ENCODE data around the gene SNRPD2.
A peak's percentile ranks its signal among the peaks of the same experiment; 100 is the strongest.

Gene SNRPD2

DNA sequence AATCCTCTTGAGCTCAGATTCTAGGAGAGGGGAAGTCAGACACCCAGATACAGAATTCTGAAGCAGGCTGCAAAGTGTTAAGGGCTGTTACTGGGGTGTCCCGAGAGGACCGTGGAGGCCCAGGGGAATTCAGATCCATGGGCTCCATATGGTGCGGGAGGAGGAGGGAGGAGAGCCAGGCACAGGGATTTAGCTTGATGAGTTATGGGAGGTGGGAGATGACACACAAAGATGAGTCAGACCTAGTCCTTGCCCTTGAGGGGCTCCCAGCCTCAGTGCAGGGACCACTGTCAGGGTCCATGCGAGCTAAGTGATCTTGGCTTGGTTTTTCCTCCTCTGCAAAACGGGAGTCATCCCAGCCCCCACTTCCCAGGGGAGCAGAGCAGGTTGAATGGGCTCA lies 38.1 kb downstream of the SNRPD2 start:
- no peak for DNase-seq

DNA sequence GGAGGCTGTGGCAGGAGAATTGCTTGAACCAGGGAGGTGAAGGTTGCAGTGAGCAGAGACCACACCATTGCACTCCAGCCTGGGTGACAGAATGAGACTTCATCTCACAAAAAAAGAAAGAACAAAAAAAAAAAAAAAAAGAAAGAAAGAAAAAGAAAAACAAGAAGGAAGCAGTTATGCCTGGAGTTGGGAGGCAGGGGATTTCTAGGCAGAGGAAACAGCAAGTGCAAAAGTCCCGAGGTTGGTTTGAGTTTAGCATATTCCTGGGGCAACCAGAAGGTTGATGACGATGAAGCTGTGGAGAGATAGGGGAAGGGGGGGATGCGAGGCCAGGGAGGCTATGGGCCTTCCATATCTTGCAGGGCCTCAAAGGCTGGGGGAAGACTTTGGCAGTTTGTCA lies 41.0 kb downstream of the SNRPD2 start:
- no peak for DNase-seq

DNA sequence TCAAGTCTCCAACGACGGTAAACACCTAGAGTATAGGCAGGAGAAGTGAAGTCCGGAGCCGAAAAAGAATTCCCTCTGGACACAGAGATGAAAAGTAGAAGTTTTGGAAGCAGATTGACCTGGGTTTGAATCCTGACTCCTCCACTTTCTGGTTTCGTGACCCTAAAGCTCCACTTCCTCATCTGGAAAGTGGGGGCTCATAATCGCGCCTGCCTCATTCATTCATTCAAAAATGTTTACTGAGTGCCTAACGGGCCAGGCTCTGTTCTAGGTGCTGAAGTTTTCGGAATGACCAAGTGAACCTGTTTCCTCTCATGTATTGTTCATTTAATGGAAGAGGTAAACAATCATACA lies 45.4 kb downstream of the SNRPD2 start:
- DNase-seq: no peak

DNA sequence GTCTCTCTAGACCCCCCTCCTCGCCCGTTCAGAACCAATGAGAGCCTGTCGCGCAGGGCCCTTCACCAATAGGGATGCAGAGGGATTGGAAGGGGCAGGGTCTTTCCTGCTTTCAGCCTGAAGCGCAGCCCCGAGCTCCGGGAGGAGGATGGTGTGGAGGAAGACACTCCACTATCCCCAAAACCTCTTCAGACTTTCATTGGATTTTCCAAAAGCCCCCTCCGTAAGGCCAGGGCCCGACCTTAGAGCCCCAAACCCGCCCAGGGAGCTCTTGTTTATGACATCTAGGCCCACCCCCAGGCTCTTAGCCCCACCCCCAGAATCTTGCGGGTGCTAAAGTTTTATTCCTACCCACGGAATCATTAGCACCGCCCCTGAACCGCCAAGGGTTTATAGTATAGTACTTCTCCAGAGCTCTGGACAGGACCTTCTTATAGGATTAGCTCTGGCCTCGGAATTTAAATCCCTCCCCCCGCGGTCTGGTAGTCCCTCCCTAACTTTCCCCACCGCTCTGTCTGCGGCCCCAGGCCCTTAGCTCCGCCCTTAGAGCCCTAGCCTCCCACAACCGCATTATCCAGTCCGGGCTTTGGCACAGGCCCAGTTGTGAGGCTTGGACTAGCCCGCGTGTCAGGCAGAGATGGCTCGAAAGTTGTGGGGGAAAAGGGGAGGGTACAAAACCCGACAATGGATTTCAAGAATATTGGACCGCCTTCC lies 46.0 kb downstream of the SNRPD2 start:
- peak; percentile 36 for DNase-seq

DNA sequence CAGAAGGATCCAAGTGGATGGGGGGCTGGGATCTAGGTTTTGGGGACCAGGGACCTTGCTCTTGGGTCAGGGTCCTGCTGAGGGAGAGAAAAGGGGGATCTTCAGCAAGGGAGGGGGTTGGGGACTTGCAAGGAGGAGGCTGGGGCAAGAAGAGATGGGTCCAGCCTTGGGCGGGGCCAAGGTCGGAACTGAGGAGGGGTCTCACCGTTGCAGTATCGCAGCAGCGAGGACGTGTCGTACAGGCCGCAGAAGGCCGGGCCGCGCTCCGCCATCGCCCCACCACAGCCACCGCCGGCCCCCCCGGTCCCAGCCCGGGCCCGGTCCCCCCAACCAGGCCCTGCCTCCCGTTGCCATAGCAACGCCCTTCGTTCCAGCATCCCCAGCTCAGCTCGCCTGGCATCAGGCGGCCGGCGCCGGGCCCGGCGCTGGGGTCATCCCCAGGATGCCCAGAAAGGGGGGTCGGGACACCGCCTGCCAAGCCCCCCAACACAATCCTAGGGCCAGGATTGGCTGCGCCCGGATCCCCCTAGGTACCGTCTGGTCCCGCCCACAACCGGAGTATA lies 46.6 kb downstream of the SNRPD2 start:
- DNase-seq: no peak

DNA sequence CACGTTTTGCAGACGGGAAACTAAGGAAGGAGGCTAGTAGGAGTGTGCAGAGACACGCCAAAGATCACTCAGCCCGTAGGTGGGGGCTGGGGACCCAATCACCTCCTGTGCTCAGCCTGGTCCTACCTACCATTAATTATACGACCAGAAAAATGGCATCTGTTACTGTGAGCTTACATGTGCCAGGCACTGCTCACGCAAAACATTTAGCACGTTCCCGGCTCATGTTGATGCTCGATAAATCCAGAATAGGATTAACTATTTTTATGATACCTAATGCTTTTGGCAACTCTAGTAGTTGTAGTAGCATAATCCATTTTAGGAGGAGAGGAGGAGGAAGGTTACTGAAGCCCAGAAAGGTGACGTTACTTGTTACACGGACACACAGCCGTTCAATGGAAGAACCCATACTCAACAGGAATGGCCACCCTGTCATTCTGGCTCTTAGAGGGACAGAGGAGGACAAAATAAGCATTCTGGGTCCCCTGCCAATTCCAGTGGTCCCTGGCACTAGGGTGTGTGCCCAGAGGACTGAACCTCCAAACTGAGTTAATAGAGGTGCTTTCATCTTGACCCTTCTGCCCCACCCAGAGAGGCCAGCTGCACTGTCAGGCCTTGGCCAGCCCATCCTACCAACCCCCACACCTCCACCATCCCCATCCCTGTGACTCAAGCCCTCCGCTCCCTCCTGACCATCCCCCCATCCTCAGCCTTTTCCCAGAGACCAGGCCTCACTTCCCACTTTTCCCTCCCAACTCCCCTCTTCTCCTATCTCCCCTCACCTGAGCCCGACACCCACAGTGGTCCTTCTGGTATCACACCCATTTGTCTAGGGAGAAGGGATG lies 47.6 kb downstream of the SNRPD2 start:
- no peak for DNase-seq

DNA sequence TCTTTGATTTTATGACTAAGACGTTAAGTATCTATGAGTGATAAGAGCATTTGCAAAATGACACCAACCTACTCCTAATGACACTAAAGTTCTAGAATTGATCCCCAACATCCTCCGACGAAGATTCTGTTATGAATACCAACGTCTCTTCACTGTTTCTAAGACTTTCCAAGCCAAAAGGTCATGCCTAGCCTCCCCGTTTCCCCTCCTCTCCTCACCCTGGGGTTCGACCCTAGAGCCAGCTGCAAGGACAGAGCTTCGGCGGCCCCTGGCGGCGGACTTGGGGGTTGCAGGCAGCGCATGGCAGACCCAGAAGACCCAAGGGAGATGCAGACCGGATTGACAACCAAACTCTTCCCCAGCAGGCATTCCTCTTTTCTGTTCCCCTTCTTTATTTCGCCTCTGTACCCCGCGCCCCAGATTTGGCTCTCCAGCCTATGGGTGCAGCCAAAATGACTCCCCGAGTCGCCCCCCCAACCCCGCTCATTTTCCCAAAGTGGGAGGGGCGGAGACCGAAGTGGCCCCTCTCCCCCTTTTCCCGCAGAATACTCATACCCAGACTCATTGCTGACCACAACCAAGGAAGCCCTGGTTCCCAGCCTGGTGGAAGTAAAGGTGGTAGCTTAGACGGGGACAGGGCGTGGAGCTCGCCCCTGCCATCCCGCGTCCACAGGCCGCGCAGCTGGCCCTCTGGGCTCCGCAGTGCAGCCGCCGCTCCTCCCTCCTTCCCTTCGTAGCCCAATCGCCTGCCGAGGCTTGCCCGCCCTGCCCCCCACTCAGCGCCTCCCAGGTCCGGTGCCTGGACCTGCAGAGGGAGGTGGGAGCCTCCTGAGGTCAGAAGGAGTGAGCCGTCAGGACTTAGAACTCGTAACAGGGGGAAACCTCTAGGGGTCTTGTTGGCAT lies 48.5 kb downstream of the SNRPD2 start:
- DNase-seq: peak; percentile 57

DNA sequence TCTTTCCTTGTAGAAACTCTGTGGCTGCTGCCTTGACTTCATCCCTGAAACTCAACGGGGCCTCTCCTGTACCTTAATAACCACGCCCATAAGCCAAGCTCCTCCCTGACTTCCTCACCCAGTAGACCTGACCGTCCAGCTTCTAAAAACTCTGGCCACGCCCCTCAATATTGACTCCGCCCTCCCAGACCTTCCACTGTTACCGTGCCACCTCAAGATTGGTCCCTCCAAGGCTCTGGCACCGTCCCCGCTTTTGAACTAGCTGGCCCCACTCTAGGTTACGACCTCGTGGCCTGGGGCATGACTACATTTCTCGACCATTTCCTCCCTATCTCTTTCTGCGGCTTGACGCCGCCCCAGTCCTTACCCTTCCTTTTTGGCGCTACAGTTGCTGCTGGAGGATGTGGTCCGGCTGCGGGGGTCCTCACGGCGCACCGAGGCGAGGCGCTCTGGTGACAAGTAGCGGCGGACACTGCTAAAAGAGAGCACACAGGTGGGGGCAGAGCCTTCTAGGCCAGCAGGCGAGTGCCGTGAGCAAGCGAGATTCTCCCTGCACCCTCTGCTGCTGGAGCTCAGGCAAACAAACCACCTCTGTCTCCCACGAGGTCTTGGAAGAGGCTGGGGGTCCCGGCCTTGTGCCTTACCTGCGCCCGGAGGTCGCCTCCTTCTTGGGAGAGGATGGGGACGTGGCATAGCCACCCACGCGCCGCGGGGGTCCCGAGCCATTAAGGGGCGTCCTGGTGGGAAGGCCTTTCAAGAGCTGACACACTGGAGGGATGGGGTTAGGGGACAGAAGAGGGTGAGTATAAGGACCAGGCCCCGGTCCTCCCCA lies 50.3 kb downstream of the SNRPD2 start:
- peak; percentile 40 for DNase-seq

DNA sequence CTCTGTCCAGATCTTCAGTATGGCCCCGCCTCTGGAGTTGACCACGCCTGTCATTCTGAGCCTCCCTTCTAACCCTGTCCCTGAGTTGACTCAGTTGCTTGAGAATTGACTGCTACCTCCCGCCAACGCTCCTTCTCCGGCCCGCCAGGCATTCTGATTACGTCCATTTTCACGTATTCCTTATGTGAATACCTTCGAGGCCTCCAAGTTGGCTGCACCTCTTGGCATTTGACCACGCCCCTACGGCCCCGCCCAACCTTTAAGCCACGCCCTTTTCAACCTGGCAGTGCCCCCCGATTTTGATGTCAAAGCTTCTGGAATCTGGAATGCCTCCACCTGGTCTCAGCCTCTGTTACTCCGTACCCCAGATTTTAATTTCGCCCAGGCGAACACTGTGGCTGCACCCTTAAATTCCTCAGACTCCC lies 50.9 kb downstream of the SNRPD2 start:
- no peak for DNase-seq

DNA sequence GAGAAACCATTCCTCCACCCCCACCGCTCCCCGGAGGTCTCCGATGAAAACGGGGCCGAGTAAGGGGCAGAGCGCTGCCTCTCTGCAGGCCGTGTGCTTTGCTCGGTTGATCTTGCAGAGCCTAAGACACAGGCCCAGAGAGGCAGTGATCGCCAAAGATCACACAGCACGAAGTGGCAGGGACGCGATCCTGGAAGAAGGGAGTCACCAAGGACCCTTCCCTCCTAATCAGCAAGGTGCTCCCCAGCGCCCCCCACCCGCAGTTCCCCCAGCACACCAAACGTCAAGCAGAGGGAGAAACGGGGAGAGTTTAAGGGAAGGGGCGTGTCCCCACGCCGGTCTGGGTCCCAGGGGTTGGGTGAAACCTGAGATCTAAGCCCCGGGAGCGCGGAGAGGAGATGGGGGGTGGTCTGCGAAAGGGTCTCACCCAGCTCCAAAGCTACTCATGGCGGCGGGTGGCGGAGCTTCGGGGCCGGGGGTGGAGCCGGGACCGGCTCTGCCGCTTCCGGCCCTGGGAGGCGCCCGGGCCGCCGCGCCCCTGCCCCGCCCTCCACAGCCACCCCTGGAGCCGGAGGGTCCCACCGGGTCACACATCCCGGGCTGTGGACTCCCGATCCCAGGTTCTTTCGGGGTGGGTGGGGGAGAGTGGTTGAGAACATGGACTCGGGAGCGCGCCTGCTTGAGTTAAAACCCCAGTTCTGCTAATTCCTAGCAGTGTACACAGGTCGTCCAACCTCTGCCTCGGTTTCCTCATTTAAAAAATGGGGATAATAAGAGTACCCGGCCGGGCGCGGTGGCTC lies 52.6 kb downstream of the SNRPD2 start, which contains the start of gene EML2:
TSS of gene EML2 (minus strand) at position 468 of the 800 bp plus-strand sequence. CDS start at position 447, 21 bp downstream.
- DNase-seq: no peak

DNA sequence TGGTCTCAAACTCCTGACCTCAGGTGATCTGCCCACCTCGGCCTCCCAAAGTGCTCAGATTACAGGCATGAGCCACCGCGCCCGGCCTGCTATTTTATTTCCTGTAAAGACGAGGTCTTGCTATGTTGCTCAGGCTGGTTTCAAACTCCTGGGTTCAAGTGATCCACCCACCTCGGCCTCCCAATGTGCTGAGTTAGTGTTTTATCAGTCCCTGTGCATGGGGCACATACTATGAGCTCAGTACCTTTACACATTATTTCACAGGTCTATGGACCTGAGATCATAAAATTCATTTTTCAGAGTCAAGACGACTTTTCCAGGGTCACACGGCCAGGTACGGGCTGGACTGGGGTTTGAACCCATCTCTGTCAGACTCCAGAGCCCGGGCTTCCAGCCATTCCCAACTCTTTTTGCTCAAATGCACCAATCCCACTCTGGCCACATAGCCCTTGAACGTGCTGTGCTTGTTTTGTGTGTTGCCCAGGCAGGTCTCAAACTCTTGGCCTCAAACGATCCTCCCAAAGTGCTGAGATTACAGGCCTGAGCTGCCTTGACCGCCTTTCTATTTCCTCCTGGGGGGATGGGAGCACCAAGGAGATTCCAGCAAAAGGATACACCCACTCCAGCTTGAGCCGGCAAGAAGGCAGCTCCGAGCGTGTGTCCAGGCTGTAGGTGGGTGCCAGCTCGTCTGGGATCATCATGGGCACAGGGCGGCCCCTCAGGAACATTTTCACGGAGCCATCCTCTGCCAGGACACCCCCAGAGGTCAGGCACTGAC lies 53.7 kb downstream of the SNRPD2 start:
- DNase-seq: no peak

All from NCI-H1092 (cell line).